ENCODE results near the gene ZNF664.
A peak's percentile ranks its signal among the peaks of the same experiment; 100 is the strongest.

ZNF664 gene

DNA sequence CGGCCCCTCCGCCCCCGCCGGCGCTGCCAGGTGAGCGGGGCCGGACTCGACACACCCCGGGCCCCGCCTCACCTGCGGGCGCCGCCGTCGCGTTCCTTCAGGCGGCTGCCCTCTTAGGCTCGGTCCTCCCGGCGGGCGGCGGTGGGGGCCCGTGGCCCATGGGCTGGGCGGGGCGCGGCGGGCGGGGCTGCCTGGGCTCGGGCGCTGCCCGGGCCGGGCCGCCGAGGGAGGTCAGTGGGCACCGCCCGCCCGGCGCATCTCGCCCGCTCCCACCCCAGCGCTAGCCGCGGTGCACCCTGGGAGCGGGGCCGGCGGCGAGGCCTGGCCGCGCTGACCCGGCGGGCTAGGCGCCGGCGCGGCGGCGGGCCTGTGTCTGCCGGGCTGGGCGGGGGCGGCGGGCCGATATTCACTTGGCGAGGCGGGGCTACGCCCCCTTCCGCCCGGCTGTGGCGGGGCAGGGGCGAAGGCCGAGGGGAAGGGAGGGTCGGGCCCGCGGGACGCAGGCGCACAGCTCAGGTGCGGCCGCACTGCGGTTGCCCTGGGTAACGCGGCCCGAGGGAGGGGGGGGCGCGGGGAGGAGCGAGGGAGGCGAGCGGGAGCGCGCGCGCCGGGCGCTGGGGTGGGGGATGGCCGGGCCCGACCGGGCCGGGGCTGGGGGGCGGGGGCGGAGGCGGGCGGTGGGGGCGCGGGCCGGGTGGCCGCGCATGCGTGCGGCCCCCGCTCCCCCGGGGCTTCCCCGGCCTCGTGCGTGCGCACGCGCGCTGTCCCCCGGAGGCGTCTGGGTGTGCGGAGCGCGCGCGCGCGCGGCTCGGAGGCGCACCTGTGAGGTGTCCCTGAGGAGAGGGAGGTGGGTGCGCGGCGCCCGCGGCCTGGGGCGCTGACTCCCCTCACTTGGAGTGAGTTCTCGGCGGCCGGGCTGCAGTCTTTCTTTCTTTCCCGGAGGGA is at the start of gene ZNF664, which contains the start of gene CCDC92:
Gene ZNF664, plus strand, starts transcription at position 759 of the 945 bp plus-strand sequence. CDS start 38,930 bp downstream, outside the sequence.
Gene CCDC92, minus strand, starts transcription at position 375 of the 945 bp plus-strand sequence. CDS start 28,526 bp downstream, outside the sequence.
- DNase-seq (ENCODE audit: low read depth, low spot score), result peak; percentile 90

- DNase-seq (ENCODE audit: low read depth, low spot score), result no peak
Observed at GRCh38 chr12:123923927-123924326, 49.1 kb upstream of the ZNF664 start.

DNA sequence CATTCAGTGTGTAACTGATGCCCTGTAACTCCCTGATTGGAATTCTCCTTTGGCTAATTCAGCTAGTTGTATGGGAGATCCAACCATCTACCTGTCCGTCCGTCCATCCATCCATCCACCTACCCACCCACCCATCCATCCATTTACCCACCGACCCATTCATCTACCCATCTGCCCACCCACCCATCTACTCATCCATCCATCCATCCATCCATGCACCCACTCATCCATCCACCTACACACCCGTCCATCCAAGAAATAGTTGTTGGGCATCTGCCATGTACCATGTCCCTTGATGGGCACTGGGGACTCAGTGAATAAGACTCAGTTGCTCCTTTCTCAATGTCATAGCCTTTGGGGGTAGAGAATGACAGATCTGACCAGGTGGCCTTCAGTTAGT is 48.5 kb upstream of the ZNF664 start:
- no peak for DNase-seq (ENCODE audit: low read depth, low spot score)

DNA sequence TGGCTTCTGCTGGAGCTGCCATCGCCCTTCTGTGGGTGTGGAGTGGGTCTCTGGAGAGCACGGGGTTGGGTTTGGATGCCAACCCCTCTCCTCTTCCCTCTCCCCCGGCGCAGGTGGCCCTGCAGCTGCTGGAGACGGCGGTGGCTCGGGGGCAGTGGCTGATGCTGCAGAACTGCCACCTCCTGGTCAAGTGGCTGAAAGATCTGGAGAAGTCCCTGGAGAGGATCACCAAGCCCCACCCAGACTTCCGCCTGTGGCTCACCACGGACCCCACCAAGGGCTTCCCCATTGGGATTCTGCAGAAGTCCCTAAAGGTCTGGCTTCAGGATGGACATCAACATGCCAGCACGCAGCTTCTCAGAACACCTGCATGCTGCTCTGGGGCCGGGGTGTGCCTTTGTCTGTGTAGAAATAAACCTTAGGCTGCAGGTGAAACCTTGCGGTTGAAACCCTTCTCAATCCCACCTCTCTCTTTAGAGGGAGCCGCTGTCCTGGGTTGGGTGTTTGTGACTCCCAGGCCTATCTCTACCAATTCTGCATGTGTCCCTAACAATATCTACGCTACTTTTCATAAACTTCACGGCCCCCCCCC is 44.6 kb upstream of the ZNF664 start:
- no peak for DNase-seq (ENCODE audit: low read depth, low spot score)

DNA sequence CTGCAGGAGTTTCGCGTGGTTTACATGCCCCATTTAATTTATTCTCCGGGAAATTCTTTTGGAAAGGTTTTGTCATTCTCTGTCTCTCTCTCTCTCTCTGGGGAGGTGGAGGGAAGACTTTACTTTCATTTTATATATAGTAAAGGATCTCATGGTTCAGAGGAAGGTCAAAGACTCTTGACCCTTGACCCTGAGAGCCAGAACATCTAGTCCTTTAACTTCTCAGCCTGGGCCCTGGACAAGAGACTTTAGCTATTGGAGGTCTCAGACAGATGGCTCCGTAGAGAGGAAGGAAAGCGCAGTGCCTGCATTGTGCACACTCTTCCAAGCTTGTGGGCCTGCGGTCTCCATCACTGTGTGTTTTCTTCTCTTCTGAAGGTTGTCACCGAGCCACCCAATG is 44.1 kb upstream of the ZNF664 start:
- no peak for DNase-seq (ENCODE audit: low read depth, low spot score)

- DNase-seq (ENCODE audit: low read depth, low spot score), result no peak
Observed at GRCh38 chr12:123929946-123930583, 43.0 kb upstream of the ZNF664 start.

GRCh38 chr12:123931686-123932321 is 41.2 kb upstream of the ZNF664 start:
- no peak for DNase-seq (ENCODE audit: low read depth, low spot score)

DNA sequence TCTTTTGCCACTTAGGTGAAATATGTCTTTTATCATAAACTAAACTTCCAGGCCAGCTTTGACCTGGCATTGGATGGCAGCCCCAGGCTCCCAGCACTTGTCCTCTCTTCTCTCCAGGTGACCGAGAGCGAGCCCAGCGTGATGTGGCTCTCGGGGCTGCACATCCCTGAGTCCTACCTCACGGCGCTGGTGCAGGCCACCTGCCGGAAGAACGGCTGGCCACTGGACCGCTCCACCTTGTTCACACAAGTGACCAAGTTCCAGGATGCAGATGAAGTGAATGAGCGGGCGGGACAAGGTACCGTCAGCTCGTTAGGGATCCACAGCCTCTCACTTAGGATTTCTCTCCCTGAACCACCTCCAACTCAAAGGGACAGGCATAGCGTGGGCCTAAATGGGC is 39.8 kb upstream of the ZNF664 start:
- DNase-seq (ENCODE audit: low read depth, low spot score), result no peak

- DNase-seq (ENCODE audit: low read depth, low spot score), result no peak
Observed at GRCh38 chr12:123934016-123934620, 38.9 kb upstream of the ZNF664 start.

GRCh38 chr12:123934829-123935228 is 38.2 kb upstream of the ZNF664 start:
- no peak for DNase-seq (ENCODE audit: low read depth, low spot score)

GRCh38 chr12:123935956-123936355 is 37.1 kb upstream of the ZNF664 start:
- DNase-seq (ENCODE audit: low read depth, low spot score), result no peak

GRCh38 chr12:123936471-123936870 is 36.5 kb upstream of the ZNF664 start:
- no peak for DNase-seq (ENCODE audit: low read depth, low spot score)

DNA sequence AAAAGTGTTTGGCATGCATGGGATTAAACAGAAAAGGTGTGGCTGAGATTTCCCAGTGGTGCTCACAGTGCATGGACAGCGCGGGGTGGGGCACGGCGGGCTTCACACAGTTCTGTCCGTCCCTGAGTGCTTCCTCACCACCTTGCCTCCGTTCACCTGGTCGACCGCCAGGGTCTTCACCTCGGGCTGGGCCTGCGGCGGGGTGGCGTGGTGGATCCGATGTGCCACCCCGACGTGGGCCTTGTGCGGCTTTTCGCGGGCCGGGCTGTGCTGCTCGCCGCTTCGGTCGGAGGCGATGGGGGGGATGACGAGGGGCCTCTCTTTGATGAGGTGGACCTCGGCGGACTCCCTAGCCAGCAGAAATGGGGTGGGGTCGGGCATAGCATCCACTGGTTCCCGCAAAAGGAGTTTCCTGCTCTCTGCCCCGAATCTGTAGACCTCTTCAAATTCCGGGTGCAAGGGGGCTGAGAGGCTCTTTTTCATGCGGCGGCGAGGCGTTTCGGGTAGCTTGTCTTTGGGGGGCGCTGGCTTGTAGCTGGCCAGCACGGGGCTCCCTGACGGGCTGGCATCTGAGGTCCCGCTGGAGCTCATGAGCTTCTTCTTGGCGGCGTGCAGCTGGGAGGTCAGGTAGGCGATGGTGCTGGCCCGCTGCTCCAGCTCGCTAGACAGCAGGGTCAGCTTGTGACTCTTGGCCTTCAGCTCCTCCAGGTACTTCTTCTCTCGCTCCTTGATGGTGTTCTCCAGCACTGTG is 35.9 kb upstream of the ZNF664 start:
- no peak for DNase-seq (ENCODE audit: low read depth, low spot score)

GRCh38 chr12:123937707-123938591 is 35.1 kb upstream of the ZNF664 start:
- peak; percentile 8 for DNase-seq (ENCODE audit: low read depth, low spot score)

DNA sequence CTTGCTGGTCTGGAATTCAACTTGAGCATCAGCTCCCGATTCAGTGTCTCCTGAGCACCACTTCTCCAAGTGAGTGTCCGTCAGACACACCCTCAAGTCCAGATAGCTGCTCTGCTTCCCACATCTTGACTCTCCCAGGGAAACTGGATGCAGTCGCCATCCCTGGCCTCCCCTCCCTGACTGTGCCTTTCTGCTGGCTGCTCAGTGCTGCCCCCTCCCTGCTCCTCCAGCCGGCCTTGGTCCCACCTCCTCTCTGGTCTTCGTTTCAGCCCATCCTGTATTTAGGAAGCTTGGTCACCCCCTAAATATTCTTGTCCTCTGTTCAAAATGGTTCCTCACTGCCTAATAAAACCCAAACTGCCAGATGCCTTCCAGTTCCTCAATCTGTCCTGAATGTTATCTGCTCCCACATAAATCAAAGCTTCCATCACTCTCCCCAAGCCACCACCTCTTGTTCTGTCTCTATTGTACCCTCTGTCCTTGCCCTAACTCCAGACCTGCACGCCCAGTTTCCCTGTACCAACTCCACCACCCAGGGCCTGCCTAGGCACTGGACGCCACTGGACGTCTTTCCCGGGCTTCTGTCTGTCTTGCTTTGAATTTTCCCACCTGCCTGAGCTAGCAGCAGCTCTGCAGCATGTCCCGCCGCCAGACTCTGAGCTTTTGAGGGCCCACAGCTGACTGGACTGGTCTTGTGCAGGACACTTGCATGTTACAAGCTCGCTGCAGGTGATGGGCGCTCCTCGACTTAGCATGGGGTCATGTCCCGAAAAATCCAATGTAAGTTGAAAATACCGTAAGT is 34.1 kb upstream of the ZNF664 start:
- DNase-seq (ENCODE audit: low read depth, low spot score), result no peak

GRCh38 chr12:123939716-123940626 is 33.0 kb upstream of the ZNF664 start:
- DNase-seq (ENCODE audit: low read depth, low spot score), result no peak

- DNase-seq (ENCODE audit: low read depth, low spot score), result no peak
Observed at GRCh38 chr12:123940627-123940966, 32.4 kb upstream of the ZNF664 start.

DNA sequence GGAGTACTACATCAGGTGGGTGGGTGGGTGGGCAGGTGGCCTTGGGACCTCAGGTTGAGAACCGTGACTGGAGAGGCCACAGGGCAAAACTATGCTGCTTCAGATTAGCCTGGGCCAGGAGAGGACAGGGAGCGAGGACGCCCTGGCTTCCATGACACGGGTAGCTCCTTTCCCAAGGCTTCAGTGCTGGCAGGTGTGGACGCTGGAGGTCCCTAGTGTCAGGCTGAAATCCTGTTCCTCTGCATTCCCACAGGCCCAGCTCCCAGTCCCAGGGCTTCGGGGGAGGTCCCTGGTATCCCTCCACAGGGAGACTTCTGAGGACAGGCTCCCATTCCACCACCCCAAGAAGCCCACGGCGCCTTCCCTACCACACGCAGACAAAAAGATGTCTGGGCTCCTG is 32.0 kb upstream of the ZNF664 start:
- DNase-seq (ENCODE audit: low read depth, low spot score), result no peak

All from activated naive CD8-positive, alpha-beta T cell treated with anti-CD3 and anti-CD28 coated beads, Interleukin-2, amount 50 U/mL, for 16 hours (primary cell).